Measurements from ENCODE around the gene NLRP12.
A peak's percentile ranks its signal among the peaks of the same experiment; 100 is the strongest.
"Not testable (repeated sequence)": the region's sequence is repeated elsewhere in the genome, so short reads cannot be mapped to it uniquely, and the experiment has no call there.

The NLRP12 gene

DNA sequence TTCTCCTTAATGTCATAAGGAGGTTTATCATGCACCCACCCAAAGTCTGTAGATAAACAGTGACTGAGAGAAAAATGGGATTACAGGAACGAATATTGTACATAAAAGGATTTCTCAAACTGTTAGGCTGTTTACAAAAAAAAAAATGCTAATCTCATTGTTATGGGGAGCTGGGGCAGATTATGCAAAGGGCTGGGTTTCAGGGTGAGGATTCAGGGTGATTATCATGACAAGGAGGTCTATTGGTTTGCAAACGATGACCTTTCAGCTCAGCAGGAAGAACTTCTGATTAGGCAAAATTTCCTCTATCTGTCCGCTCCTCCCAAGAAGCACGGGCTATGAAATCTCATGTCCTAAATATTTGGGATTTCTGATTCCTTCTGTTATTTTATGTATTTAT lies 41.4 kb downstream of the NLRP12 start:
- H3K4me3 ChIP-seq (ENCODE audit: low read depth, low read length) = no peak overlapping the region
- no peak for DNase-seq (ENCODE audit: low read depth)
- TF ChIP-seq, protein P1, sequence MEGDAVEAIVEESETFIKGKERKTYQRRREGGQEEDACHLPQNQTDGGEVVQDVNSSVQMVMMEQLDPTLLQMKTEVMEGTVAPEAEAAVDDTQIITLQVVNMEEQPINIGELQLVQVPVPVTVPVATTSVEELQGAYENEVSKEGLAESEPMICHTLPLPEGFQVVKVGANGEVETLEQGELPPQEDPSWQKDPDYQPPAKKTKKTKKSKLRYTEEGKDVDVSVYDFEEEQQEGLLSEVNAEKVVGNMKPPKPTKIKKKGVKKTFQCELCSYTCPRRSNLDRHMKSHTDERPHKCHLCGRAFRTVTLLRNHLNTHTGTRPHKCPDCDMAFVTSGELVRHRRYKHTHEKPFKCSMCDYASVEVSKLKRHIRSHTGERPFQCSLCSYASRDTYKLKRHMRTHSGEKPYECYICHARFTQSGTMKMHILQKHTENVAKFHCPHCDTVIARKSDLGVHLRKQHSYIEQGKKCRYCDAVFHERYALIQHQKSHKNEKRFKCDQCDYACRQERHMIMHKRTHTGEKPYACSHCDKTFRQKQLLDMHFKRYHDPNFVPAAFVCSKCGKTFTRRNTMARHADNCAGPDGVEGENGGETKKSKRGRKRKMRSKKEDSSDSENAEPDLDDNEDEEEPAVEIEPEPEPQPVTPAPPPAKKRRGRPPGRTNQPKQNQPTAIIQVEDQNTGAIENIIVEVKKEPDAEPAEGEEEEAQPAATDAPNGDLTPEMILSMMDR (IDR thresholded peaks at IDR 0.05; ENCODE audit: low read depth, low read length, missing control alignments) = no peak
- in situ Hi-C loops (cut with HindIII; ENCODE audit: low sequenced_read_pairs) = no loop called here

DNA sequence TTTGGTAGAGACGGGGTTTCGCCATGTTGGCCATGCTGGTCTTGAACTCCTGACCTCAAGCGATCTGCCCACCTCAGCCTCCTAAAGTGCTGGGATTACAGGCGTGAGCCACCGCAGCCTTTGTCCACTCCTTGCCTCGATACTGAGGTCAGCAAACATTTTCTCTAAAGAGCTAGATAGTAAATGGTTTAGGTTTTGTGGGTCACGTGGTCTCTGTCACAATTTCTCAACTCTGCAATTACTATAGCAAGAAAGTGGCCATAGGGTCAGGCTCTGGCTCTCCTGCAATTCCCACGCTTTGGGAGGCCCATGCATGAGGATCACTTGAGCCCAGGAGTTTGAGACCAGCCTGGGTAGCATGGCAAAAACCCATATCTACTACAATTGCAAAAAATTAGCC lies 42.8 kb downstream of the NLRP12 start:
- H3K4me3 ChIP-seq (ENCODE audit: low read depth, low read length); DNase-seq (ENCODE audit: low read depth); in situ Hi-C loops (cut with HindIII; ENCODE audit: low sequenced_read_pairs): not testable (repeated sequence)

DNA sequence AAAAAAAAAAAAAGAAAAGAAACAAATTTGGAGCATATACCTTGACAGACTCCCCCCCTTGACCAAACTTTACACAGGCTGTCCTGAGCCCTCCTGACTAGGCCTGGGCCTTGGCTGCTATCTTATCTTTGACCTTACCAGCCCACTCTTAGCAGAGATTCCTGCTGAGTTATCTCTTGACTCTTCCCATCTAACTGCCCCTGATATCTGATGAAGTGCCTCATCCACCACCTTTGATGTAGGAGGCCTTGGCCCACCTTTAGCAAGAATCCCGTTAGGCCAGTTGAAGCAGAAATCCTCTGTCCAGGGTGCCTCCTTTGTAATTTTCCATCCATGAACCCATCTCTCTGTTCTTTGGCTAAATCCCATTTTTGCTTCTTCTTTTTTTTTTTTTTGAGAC lies 43.6 kb downstream of the NLRP12 start:
- in situ Hi-C loops (cut with HindIII; ENCODE audit: low sequenced_read_pairs) = no loop called here
- no peak overlapping the region for H3K4me3 ChIP-seq (ENCODE audit: low read depth, low read length)
- no peak for DNase-seq (ENCODE audit: low read depth)
- TF ChIP-seq, protein P1 (IDR thresholded peaks at IDR 0.05; ENCODE audit: low read depth, low read length, missing control alignments) = no peak

DNA sequence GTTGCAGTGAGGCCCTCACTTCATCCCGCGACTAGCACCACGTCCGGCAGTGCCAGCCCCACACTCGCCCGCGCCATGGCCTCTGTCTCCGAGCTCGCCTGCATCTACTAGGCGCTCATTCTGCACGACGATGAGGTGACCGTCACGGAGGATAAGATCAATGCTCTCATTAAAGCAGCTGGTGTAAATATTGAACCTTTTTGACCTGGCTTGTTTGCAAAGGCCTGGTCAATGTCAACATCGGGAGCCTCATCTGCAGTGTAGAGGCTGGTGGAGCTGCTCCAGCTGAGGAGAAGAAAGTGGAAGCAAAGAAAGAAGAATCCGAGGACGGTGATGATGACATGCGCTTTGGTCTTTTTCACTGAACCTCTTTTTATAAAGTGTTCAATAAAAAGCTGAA lies 48.6 kb downstream of the NLRP12 start:
- TF ChIP-seq, protein P1 (IDR thresholded peaks at IDR 0.05; ENCODE audit: low read depth, low read length, missing control alignments) = no peak
- H3K4me3 ChIP-seq (ENCODE audit: low read depth, low read length) = no peak overlapping the region
- in situ Hi-C loops (cut with HindIII; ENCODE audit: low sequenced_read_pairs) = no loop called here
- DNase-seq (ENCODE audit: low read depth) = no peak

DNA sequence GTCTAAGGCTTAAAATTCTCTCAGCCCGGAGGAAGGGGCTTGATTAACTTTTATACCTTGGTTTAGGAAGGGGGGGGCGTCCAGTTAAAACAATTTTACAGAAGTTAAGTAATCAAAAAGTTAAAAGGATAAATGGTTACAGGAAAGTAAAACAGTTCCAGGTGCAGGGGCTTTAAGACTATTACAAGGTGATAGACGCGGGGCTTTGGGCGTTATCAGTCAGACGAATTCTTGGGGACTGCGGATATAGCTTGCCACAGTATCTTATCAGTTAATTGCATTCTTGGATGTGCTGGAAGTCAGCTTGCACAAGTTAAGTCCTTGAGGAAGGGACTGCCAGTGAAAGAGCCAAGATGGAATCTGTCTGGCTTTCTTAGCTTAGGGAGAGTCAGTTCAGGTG lies 49.6 kb downstream of the NLRP12 start:
- DNase-seq (ENCODE audit: low read depth); H3K4me3 ChIP-seq (ENCODE audit: low read depth, low read length); in situ Hi-C loops (cut with HindIII; ENCODE audit: low sequenced_read_pairs): not testable (repeated sequence)

DNA sequence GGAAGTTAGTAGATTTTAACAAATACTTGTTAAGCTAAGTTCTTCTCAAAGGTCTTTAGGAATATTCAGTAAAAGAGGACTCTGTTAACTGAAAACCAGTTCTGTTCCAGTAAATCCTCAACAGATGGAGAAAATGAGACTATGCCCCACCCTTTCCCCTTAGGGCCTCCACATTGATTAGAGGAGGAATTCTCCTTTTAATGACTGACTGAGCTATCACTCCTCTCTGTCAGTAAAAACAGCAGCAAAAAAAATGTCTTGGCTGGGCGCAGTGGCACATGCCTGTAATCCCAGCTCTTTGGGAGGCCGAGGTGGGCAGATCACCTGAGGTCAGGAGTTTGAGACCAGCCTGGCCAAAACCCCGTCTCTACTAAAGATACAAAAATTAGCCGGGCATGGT lies 50.1 kb downstream of the NLRP12 start:
- DNase-seq (ENCODE audit: low read depth) = no peak
- no peak overlapping the region for H3K4me3 ChIP-seq (ENCODE audit: low read depth, low read length)
- in situ Hi-C loops (cut with HindIII; ENCODE audit: low sequenced_read_pairs) = no loop called here
- TF ChIP-seq, protein P1 (IDR thresholded peaks at IDR 0.05; ENCODE audit: low read depth, low read length, missing control alignments) = no peak

DNA sequence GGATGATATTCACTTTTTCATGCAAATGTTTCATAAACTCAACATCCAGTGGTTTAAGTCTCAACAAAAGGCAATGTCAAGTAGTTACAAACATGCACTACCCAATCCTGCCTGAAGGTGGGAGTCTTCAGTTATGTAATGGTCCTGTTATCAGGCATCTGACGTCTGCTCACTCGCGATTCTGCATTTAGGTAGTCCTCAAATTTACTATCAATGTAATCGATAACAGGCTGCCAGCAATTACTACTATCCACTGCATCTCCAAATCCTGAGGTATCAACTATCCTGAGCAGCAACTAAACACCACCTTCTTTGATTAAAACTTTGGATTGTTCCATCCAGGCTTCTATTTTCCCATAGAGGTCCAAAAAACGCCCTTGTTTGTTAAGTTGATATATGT lies 51.2 kb downstream of the NLRP12 start:
- peak; percentile 13 for DNase-seq (ENCODE audit: low read depth)
- no peak overlapping the region for H3K4me3 ChIP-seq (ENCODE audit: low read depth, low read length)
- in situ Hi-C loops (cut with HindIII; ENCODE audit: low sequenced_read_pairs) = no loop called here
- TF ChIP-seq, protein P1 (IDR thresholded peaks at IDR 0.05; ENCODE audit: low read depth, low read length, missing control alignments) = peak; percentile 65

DNA sequence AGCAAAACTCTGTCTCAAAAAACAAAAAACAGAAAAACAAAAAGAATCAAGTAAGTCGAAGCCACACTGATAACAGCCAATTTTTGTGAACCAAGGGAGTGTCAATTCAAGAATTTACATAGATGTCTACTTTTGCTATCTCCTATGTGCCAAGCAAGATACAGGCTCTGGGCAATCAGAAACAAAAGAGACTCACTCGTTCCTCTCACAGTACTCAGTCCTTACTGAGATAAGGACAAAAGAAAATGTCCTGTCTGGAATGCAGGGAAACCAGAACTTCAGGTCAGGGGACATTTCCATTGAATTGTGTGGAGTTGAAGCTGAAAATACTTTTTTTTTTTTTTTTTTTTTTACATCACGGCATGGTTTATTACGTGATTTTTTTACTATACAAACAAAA lies 53.0 kb downstream of the NLRP12 start:
- in situ Hi-C loops (cut with HindIII; ENCODE audit: low sequenced_read_pairs) = no loop called here
- no peak overlapping the region for H3K4me3 ChIP-seq (ENCODE audit: low read depth, low read length)
- no peak for DNase-seq (ENCODE audit: low read depth)
- TF ChIP-seq, protein P1 (IDR thresholded peaks at IDR 0.05; ENCODE audit: low read depth, low read length, missing control alignments) = no peak

DNA sequence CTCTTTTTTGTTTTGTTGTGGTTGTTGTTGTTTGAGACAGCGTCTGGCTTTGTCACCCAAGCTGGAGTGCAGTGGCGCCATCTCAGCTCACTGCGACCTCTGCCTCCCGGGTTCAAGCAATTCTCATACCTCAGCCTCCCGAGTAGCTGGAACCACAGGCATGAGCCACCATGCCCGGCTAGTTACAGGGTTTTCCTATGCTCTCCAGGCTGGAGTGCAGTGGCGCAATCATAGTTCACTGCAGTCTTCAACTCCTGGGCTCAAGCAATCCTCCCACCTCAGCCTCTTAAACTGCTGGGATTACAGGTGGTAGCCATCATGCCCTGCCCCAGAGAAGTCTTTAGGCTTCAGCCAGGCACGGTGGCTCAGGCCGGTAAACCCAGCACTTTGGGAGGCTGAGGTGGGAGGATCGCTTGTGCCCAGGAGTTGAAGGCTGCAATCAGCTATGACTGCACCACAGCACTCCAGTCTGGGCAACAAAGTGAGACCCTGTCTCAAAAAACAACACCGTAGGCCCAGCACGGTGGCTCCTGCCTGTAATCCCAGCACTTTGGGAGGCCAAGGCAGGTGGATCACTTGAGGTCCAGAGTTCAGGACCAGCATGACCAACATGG lies 54.3 kb downstream of the NLRP12 start:
- in situ Hi-C loops (cut with HindIII; ENCODE audit: low sequenced_read_pairs); H3K4me3 ChIP-seq (ENCODE audit: low read depth, low read length); DNase-seq (ENCODE audit: low read depth): not testable (repeated sequence)

All from astrocyte of the cerebellum (primary cell).